ENCODE measurements around the gene PCDHA1.

DNA sequence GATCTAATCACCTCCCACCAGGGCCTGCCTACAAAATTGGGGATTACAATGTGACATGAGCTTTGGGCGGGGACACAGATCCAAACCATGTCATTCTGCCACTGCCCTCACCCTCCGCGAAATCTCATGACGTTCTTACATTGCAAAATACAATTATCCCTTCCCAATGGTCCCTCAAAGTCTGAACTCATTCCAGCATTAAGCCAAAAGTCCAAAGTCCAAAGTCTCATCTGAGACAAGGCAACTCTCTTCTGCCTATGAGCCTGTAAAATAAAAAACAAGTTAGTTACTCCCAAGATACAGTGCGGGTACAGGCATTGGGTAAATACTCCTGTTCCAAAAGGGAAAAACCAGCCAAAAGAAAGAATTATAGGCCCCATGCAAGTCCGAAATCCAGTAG, 165.7 kb downstream of the PCDHA1 start:
- TF ChIP-seq CTCF (IDR thresholded peaks at IDR 0.05; ENCODE audit: low read depth, low read length) (no peak), EZH2phosphoT487 (IDR thresholded peaks at IDR 0.05; ENCODE audit: low read depth) (no peak)

Measured in OCI-LY3 (cell line).